ENCODE measurements around the gene BCL2L11.

BCL2L11 gene

DNA sequence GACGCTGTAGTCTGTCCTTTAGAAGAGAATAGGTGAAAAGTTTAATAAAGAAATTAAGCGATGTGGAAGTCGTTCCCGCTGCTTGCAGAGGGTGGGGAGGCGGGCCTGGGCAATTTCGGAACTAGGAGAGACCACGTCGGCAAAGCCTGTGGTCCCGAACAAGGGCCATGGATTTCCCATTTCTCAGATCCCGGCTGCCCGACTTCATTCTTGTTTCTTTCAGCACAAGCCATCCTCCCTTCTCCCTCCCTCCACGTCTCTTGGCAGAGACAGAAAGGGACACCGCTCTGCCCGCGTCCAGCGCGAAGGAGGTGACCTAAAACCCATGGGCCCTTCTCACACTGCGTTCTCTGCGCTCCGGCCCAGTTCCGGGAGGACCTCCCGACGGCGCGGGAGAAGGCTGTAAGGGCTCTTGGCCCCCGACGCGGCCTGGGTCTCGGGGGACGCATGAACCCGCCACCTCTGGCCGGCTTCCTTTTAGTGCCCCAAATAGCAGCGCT is 2.2 kb upstream of the BCL2L11 start:
- DNase-seq (ENCODE audit: low read depth): no peak
- TF ChIP-seq, protein P1, sequence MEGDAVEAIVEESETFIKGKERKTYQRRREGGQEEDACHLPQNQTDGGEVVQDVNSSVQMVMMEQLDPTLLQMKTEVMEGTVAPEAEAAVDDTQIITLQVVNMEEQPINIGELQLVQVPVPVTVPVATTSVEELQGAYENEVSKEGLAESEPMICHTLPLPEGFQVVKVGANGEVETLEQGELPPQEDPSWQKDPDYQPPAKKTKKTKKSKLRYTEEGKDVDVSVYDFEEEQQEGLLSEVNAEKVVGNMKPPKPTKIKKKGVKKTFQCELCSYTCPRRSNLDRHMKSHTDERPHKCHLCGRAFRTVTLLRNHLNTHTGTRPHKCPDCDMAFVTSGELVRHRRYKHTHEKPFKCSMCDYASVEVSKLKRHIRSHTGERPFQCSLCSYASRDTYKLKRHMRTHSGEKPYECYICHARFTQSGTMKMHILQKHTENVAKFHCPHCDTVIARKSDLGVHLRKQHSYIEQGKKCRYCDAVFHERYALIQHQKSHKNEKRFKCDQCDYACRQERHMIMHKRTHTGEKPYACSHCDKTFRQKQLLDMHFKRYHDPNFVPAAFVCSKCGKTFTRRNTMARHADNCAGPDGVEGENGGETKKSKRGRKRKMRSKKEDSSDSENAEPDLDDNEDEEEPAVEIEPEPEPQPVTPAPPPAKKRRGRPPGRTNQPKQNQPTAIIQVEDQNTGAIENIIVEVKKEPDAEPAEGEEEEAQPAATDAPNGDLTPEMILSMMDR (IDR thresholded peaks at IDR 0.05; ENCODE audit: insufficient read depth, low read depth, low read length, missing control alignments): no peak
- H3K4me3 ChIP-seq (ENCODE audit: low read length): peak overlapping the region; percentile 51

DNA sequence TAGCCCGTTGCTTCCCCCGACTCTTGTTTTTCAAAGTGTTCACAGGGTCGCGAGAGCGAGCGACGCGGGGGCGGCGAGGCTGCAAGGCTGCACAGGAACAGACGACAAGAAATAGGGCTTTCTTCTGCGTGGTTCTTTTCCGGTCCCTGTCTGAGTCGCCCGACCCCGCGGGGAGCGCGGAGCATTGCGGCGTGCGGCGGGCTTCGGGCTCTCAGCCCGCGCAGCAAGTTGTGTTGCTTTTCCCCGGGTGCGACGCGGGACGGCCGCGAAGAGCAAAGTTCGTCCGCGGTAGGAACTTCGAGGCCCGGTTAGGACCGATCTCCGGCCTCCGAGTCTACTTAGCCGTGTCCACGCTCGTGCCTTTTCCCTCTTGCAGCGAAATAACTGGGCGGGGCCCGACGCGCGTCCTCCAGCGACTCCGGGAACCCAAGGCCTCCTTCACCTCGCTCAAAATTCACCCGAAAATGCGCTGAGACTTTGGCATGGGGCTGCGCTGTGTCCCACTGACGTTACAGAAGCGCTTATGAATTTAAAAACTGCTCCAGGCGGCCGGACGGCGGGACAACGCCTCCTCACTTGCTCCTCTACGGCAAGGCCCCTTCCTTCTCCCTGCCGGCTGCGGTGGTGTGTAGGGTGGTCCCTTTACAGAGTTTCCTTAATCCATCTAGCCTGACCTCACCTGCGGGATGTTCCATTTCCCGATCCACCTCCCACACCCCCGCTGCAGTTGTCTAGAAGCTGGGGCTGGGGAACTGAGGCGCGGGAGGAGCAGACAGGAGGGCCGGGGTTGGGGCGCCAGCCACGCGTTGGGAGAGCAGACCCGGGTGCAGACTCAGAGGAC is 1.5 kb upstream of the BCL2L11 start:
- DNase-seq (ENCODE audit: low read depth): no peak
- TF ChIP-seq, protein P1 (IDR thresholded peaks at IDR 0.05; ENCODE audit: insufficient read depth, low read depth, low read length, missing control alignments): no peak
- no peak overlapping the region for H3K4me3 ChIP-seq (ENCODE audit: low read length)

DNA sequence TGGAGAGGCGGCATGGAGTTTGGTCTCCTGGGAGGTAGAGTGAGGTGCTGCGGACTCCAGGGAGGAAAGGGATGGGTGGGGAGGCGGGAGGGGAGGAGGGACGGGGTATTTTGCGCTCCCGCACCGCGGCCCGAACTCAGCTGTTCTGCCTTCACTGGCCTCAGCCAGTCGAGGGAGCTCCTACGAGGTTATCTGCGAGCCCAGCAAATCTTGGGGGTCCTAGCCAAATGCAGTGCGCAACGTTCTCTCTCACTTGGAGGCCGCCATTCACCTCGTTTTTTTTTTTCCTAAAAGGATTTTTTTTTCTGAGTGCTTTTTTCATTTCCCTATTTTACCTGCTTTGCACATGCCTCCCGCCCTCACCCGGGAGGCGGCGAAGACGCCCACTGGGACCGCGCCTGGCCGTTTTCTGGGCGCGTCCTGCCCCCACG is 877 bp upstream of the BCL2L11 start:
- H3K4me3 ChIP-seq (ENCODE audit: low read length): peak overlapping the region; percentile 48
- DNase-seq (ENCODE audit: low read depth): no peak
- TF ChIP-seq, protein P1 (IDR thresholded peaks at IDR 0.05; ENCODE audit: insufficient read depth, low read depth, low read length, missing control alignments): no peak

DNA sequence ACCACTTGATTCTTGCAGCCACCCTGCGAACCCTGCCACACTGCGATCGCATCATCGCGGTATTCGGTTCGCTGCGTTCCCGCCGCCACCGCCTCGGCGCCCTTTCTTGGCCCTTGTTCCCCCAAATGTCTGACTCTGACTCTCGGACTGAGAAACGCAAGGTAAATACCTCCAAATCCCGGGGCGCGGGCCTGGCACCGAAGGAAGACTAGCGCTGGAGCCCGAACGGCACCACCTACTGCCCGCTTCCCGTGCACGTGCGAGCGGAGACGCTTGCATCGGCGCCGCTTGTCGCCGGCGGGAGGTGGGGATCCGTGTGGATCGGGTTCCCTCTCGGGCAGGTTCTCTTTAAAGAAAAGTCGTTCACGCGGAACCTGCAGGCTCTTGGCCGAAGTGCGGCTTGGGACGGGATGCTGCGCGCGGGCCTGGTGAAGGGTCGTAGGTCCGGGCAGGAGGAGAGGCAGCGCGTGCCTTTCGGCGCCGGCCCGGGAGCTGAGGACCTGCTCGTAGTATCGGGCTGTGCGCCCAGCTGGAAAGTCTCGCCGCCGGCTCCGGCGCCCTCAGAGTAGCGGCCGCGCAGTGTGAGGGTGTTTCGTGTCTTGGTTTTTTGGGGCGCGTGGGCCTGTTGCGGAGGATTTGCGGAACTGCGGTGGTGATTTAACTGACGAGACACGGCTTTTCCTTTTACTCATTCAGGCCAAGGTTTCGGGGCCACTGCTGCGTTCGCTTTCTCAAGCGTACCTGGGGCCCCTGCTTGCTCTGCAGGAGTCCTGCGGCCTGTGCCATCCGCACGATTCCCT is 514 bp downstream of the BCL2L11 start:
- peak overlapping the region; percentile 77 for H3K4me3 ChIP-seq (ENCODE audit: low read length)
- TF ChIP-seq, protein P1 (IDR thresholded peaks at IDR 0.05; ENCODE audit: insufficient read depth, low read depth, low read length, missing control alignments): no peak
- peak; percentile 50 for DNase-seq (ENCODE audit: low read depth)

DNA sequence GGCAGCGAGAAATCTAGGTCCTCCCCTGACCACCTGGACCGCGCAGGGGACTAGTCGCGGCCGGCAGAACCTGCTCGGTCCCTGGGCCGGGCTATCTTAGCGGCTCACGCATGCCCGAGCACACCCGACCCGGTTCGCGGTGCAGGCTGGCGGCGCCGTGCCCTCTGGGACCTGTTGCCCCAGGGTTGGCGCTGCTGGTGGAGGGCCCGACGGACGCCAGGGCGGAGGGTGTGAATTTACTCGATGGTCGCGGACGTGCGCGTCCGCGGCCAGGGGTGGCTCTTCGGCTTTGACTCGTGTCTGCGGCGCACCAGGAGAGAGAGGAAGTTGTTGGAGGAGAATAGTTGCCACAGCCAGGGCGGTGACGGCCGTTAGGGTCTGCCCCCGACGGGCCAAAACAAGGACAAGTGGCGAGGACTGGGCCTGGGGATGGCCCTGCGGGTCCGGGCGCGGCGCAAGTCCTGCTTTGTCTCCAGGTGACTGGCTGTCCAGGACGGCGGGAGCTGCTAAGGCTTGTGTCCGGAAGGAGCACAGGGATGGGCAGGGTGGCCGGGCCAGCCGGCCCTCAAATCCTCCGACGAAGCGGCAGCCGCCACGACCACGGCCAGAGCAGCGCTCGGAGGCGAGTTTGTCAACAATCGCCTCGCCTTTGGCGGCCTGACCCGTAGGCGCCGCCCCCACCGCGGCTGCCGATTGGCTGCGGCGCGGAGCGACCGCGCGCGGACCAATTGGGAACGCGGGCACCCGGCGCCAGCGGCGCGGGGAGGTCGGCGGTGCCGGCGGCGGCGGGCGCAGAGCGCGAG is 1.3 kb downstream of the BCL2L11 start:
- DNase-seq (ENCODE audit: low read depth): peak; percentile 91
- peak overlapping the region; percentile 77 for H3K4me3 ChIP-seq (ENCODE audit: low read length)
- TF ChIP-seq, protein P1 (IDR thresholded peaks at IDR 0.05; ENCODE audit: insufficient read depth, low read depth, low read length, missing control alignments): no peak

DNA sequence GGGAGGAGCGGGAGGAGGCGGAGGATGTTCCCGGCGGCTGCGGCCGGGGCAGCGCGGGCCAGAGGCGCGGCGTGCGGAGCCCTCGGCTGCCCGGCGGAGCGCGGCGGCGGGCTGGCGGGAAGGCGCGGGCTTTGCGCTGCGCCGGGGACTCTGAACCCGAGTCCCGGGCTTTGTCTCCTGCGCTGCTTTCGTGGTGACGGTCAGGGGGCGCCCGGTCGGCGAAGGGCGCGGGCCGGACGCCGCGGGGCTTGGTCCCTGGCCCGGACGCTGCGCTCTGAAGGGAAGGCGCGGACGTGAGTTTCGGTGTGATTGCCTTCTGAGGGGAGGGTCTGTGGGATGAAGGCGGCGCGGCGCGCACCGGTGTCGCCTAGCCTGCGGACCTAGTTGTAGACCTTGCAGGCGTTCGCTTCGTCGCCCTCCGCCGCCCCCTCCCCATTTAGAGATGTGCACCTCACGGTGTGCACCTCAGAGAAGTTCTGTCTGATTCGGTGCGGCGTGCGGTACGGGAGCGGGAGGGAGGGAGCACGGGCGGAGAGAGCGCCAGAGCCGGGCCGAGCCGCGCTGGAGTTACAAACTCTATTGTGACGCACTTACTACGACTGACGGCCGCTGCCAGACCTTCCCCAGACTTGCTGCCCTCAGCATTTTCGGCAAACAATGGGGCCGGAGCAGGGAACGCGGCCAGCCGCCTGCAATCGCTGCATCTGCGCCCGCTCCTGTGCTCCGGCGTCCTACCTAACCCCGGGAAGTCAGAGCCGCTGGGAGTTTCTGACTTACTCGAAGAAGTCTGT is 2.1 kb downstream of the BCL2L11 start:
- TF ChIP-seq, protein P1 (IDR thresholded peaks at IDR 0.05; ENCODE audit: insufficient read depth, low read depth, low read length, missing control alignments): no peak
- peak overlapping the region; percentile 77 for H3K4me3 ChIP-seq (ENCODE audit: low read length)
- peak; percentile 83 for DNase-seq (ENCODE audit: low read depth)
